ENCODE measurements around the gene LETM1.

The LETM1 gene

DNA sequence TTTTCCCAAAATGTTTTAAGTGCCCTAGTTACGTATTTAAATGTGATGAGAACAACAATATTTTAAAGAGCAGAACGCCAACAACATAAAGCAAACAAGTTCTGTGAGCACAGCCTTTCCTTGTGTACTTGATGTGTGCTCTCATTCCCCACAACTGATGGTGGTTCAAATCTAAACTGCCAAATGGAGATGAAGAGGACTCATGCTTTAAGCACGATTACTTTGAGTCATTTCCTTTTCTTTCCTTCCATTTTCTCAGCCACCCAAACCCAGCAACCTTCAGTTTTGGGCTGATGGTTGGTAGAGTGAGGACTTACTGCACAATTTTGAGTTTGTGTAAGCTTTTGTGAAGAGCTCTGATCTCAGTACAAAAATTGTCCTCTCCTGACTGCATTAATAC lies 16.9 kb upstream of the LETM1 start:
- no peak for DNase-seq (ENCODE audit: low read depth)

DNA sequence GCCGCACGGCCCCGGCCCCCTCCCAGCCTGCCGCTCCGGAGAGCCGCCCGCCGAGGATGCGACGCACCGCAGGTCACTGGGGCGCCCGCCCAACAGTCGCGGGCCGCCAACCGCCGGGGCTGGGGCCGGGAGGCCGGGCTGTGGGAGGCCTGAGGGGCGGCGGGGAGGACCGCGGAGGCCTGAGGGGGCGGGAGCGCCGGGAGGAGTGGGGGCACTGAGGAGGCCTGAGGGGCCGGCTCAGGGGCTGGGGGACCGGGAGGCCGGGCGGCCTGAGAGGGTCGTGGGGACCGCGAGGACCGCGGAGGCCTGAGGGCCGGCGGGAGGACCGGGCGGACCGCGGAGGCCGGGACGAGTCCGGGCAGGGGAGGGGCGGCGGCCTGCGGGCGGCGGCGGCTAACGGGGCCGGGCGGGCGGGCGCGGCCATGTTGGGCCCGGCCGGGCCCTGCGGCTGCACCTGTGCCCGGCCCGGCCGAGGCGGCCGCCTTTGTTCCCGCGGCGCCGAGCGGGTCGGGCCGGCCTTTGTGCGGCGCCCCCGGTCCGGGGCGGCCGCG lies 15.6 kb upstream of the LETM1 start:
- DNase-seq (ENCODE audit: low read depth) = peak; percentile 22

DNA sequence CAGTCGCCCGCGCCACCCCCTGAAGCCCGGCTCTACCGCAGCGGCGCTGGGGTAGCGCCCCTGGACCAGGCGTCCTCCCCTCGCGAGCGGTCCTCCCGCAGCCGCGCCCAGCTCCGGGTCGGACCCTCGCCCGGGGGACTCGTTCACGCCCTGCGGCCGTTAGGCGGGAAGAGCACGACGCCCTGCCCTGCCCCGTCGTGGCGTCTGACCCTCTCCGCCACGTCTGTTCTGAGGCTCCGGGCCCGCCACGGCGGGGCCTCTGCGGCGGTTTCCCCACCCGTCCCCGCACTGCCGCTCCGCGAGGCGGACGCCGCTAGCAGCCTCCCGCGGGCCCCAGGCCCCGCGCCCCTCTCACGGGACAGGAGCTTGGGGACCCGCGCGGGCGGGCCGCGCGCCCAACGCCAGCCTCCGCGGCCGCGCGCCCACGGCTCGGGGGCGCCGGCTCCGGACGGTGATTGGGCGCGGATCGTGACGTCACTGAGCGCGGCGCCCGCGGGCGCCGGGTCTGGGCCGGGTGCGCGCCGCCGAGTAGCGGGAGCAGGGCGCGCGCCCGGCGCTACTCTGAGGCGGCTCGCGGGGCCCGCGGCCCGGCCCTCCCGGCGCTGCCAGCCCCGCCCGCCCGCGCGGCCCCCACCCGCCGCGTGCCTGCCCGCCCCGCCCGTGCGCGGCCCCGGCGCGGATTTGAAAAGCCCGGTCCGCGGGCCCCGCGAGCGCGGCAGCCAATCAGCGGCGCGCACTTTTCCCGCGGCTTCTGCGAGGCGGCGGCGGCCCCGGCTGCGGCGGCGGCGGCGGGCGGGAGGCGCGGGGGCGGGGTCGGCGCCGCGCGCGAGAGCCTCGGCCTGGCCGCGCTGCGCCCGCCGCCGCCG lies 14.9 kb upstream of the LETM1 start, which contains the start of gene NSD2:
NSD2 (plus strand) TSS at position 816 of the 866 bp plus-strand sequence. CDS start 29,262 bp downstream, outside the sequence.
- peak; percentile 85 for DNase-seq (ENCODE audit: low read depth)

DNA sequence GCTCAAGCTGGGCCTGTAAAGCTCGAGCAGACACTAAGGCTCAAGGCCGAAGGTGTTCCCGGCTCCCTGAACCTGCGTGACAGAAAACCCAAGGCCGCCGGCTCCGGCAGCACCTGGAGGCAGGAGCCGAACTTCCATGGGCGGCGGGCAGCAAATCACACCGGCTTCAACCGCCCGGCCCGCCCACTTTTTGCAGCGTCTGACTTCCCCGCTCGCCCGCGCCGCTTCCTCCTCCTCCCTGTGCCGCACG lies 14.3 kb upstream of the LETM1 start:
- DNase-seq (ENCODE audit: low read depth) = peak; percentile 73

GRCh38 chr4:1869530-1870327 lies 13.8 kb upstream of the LETM1 start:
- DNase-seq (ENCODE audit: low read depth) = no peak

GRCh38 chr4:1868912-1869311 lies 13.0 kb upstream of the LETM1 start:
- DNase-seq (ENCODE audit: low read depth) = no peak

DNA sequence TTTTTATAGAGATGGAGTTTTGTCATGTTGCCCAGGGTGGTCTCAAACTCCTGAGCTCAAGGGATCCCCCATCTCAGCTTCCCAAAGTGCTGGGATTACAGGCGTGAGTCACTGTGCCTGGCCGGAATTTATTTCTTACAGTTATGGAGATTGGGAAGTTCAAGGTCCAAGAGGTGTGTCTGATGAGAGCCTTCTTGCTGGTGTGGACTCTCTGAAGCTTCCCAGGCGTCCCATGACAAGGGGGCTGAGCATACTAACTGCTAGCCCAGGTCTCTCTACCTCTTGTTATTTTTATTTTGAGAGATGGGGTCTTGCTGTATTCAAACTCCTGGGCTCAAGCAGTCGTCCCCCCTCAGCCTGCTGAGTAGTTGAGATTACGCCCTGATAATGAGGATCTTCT lies 12.3 kb upstream of the LETM1 start:
- no peak for DNase-seq (ENCODE audit: low read depth)

- DNase-seq (ENCODE audit: low read depth) = no peak
Measured at GRCh38 chr4:1866189-1866661, 10.3 kb upstream of the LETM1 start.

DNA sequence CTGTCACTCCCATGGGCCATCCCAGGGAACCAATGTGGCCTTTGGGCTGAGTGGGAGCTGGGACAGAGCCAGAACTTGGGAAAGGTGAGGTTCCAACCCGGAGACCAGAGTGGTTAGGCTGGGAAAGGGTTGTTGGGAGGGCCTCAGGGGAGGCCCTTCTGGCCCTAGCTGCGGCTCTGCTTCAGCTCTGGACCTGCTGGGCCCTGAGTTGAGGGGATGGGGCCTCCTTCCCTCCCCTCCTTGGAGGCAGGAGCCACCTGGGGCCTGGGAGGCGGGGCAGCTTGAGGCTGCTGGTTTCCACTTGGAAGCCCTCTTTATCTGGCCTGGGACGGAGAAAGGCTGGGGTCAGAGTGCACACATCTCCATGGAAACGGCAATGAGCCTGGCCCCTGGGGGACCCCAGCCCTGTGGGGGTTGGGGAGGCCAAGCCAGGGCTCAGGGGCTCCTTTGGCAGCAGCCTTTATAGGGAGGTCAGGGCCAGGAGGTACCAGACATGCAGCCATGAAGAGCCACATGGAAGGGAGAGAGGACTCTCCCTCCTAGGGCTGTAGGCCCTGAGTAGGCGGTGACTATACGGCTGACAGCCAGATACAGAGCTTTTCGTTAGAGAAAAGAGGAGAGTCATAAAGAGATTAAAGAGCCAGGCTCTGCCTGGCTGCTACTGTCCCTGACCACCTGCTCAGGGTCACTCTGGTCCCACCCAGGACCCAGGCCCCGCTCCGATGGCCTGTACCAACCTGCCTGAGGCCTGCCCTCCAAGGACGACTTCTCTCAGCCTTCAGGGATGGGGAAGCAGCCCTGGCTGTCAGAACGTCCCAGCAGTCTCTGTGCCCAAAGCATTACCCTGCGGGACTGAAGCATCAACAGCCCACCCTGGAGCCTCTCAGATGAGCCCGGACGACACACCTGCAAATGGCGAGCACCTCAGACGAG lies 8.4 kb upstream of the LETM1 start:
- no peak for DNase-seq (ENCODE audit: low read depth)

- DNase-seq (ENCODE audit: low read depth) = no peak
Measured at GRCh38 chr4:1863297-1864033, 7.5 kb upstream of the LETM1 start.

GRCh38 chr4:1862961-1863296 lies 7.0 kb upstream of the LETM1 start:
- no peak for DNase-seq (ENCODE audit: low read depth)

- no peak for DNase-seq (ENCODE audit: low read depth)
Measured at GRCh38 chr4:1862055-1862911, 6.3 kb upstream of the LETM1 start.

- no peak for DNase-seq (ENCODE audit: low read depth)
Measured at GRCh38 chr4:1859389-1859753, 3.4 kb upstream of the LETM1 start.

GRCh38 chr4:1857931-1858330 lies 2.0 kb upstream of the LETM1 start:
- DNase-seq (ENCODE audit: low read depth) = no peak

GRCh38 chr4:1856943-1857699 lies 1.2 kb upstream of the LETM1 start:
- no peak for DNase-seq (ENCODE audit: low read depth)

DNA sequence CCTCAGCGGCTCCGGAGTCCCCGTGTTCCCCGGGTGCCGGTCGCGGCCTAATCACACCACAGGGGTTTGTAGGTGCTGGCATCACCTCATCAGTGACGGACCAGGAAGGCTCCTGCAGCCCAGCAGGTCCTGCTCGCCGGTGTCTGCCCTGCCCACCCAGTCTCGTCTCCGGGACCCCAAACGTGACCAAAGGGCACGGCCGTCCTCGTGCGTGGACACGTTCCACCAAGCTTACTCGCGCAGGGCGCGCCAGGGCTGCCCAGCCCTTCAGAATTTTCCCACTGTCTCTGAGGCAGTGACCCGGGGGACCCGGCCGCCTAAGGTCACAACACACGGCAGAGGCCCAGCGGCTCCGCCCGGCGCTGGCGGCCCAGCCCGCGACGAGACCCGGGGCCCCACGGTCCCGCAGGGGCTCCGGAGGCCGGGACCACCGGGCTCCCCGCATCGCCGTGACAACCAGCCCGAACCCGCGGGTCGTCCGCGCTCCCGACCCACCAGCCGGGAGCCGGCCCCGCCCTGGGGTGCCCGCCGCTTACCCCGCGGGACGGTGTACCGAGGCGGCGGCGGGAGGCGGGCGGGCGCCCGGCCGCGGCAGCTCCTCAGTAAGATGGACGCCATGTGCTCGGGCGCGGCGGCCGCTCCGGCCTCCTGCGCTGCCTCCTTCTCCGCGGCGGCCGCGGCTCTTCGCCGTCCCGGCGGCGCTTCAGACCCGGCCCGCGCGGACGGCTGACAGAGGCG lies 454 bp downstream of the LETM1 start:
- no peak for DNase-seq (ENCODE audit: low read depth)

DNA sequence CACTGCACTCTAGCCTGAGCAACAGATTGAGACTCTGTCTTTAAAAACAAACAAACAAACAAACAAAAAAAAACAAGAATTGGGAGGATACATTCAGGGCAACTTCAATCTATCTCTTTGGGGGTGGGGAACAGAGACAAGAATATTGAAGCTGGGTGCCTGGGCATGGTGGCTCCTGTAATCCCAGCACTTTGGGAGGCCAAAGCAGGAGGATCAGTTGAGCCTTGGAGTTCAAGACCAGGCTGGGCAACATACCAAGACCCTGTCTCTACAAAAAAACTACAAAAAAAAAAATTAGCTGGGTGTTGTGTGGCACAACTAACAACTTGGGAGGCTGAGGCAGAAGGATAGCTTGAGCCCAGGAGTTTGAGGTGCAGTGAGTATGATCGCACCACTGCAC lies 1.2 kb downstream of the LETM1 start:
- DNase-seq (ENCODE audit: low read depth) = no peak

GRCh38 chr4:1852904-1853623 lies 2.9 kb downstream of the LETM1 start:
- DNase-seq (ENCODE audit: low read depth) = no peak

Data from stimulated activated CD8-positive, alpha-beta memory T cell treated with anti-CD3 and anti-CD28 coated beads, Interleukin-4, amount 100 ng/mL, for 24 hours (primary cell).